K562 (cell line): Measurements from ENCODE around the gene ATP6V1G1. TPM values are rescaled to one million over a fixed set of nuclear protein-coding genes. Genes with fewer than 3 reads are reported as not detected.

ENCODE experiments used
- CXXC5 ChIP-seq: fragments of 250-450 bp; sonication (Bioruptor Pico); IDR thresholded peaks from 2 replicates; pipeline ENCODE4 v1.8.0; 2022; ENCODE audit warnings: inconsistent platforms, mild to moderate bottlenecking, moderate library complexity
- IFI16 ChIP-seq: fragments of 250-450 bp; sonication (Bioruptor Pico); IDR thresholded peaks from 2 replicates; pipeline ENCODE4 v2.1.2; 2022; ENCODE audit warnings: mild to moderate bottlenecking, inconsistent platforms
- MCM2 ChIP-seq: fragments of 450-650 bp; IDR thresholded peaks from 2 replicates; pipeline ENCODE4 v1.6.1; 2017; ENCODE audit warnings: low read depth, mild to moderate bottlenecking
- MCM7 ChIP-seq, 2 experiments: fragments of 450-650 bp; IDR thresholded peaks; 2 replicates each; pipeline ENCODE4 v1.6.1; 2016 to 2018
- MECOM ChIP-seq: fragments of 250-450 bp; sonication (Bioruptor Pico); IDR thresholded peaks from 2 replicates; pipeline ENCODE4 v1.8.0; 2022; ENCODE audit warnings: inconsistent platforms
- NFRKB ChIP-seq: fragments of 450-650 bp; IDR thresholded peaks from 2 replicates; pipeline ENCODE4 v1.6.1; 2016; ENCODE audit warnings: low read depth
- PURB ChIP-seq: sonication (generic); formaldehyde crosslinking; IDR thresholded peaks from 2 replicates; pipeline ENCODE4 v1.9.0; 2021; ENCODE audit warnings: low read depth, mild to moderate bottlenecking, missing genetic modification reagents
- RFX1 ChIP-seq: fragments of 450-650 bp; IDR thresholded peaks from 2 replicates; pipeline ENCODE4 v1.6.1; 2016; ENCODE audit warnings: mild to moderate bottlenecking, moderate library complexity
- SMAD4 ChIP-seq: fragments of 250-450 bp; sonication (Bioruptor Pico); conservative IDR thresholded peaks from 2 replicates; pipeline ENCODE4 v1.8.0; 2021; ENCODE audit warnings: inconsistent platforms, mild to moderate bottlenecking, moderate library complexity
- TRIM24 ChIP-seq, 2 experiments: fragments of 450-650 bp; IDR thresholded peaks; 2 replicates each; pipeline ENCODE4 v1.6.1; 2016
- ZFP30 ChIP-seq: fragments of 250-450 bp; sonication (Bioruptor Pico); IDR thresholded peaks from 2 replicates; pipeline ENCODE4 v1.8.0; 2022; ENCODE audit warnings: moderate library complexity, mild to moderate bottlenecking, inconsistent platforms, borderline replicate concordance
- polyA plus RNA-seq, 8 experiments: library from polyadenylated mRNA; depleted of rRNA in 4 of 8; stranded (reverse) in 5 of 8; unstranded in 3 of 8; fragments of >200 nt; fragmentation: Nextera tagmentation in 2 of 8; fragmentation: Illumina TruSeq in 1 of 8; extraction: Ambion mirVana in 2 of 8; extraction: Trizol in 1 of 8; gene quantifications; 2 replicates each; pipeline versions ENCODE4 v1.2.1 to v1.2.3, GENCODE V29; 2011 to 2014; ENCODE audit warnings: inconsistent platforms in 1 of 8, missing spikeins in 1 of 8
- total RNA-seq, 7 experiments: library from RNA; depleted of rRNA in 6 of 7; stranded (reverse); fragments of >200 nt in 6 of 7; fragmentation: Illumina TruSeq in 2 of 7; extraction: Trizol in 2 of 7; gene quantifications; 2 replicates each; pipeline versions ENCODE4 v1.2.1 to v1.2.3, GENCODE V29; 2011 to 2021; ENCODE audit warnings: low replicate concordance in 1 of 7
- TF ChIP-seq, protein P1 (sequence below): sonication (generic); formaldehyde crosslinking; IDR thresholded peaks from 2 replicates; pipeline ENCODE4 v1.8.1; 2023; ENCODE audit warnings: missing genetic modification reagents, mild to moderate bottlenecking, borderline replicate concordance
- TF ChIP-seq, protein P2 (sequence below): sonication (generic); formaldehyde crosslinking; IDR thresholded peaks from 2 replicates; pipeline ENCODE4 v1.9.0; 2022; ENCODE audit warnings: mild to moderate bottlenecking, missing genetic modification reagents
- TF ChIP-seq, protein P3 (sequence below): IDR thresholded peaks from 3 replicates; pipeline ENCODE4 v1.6.1; 2011; ENCODE audit warnings: borderline replicate concordance, mild to moderate bottlenecking, moderate library complexity; ENCODE audit not compliant: insufficient read length; ENCODE audit errors: extremely low read depth
- TF ChIP-seq, protein P4 (sequence below): sonication (generic); formaldehyde crosslinking; IDR thresholded peaks from 2 replicates; pipeline ENCODE4 v1.8.1; 2023; ENCODE audit warnings: mild to moderate bottlenecking, missing genetic modification reagents, moderate library complexity
- TF ChIP-seq, protein P5 (sequence below), 2 experiments: IDR thresholded peaks; 2 replicates each; pipeline ENCODE4 v1.6.1; 2011; ENCODE audit warnings: borderline replicate concordance in 1 of 2, control low read depth in 1 of 2, low read depth in 1 of 2, low read length in 1 of 2, mild to moderate bottlenecking in 1 of 2, mixed read lengths in 1 of 2, moderate library complexity in 1 of 2; ENCODE audit not compliant: insufficient read depth in 1 of 2, insufficient read length in 1 of 2, poor library complexity in 1 of 2, severe bottlenecking in 1 of 2; ENCODE audit errors: extremely low read depth in 1 of 2

ATP6V1G1 gene
- total and polyA plus RNA-seq, 9 of the 15 experiments (the other 6 are each of a cell fraction or from before 2014, with no cell fraction given), result 88.4 to 492 (median 193) TPM

DNA sequence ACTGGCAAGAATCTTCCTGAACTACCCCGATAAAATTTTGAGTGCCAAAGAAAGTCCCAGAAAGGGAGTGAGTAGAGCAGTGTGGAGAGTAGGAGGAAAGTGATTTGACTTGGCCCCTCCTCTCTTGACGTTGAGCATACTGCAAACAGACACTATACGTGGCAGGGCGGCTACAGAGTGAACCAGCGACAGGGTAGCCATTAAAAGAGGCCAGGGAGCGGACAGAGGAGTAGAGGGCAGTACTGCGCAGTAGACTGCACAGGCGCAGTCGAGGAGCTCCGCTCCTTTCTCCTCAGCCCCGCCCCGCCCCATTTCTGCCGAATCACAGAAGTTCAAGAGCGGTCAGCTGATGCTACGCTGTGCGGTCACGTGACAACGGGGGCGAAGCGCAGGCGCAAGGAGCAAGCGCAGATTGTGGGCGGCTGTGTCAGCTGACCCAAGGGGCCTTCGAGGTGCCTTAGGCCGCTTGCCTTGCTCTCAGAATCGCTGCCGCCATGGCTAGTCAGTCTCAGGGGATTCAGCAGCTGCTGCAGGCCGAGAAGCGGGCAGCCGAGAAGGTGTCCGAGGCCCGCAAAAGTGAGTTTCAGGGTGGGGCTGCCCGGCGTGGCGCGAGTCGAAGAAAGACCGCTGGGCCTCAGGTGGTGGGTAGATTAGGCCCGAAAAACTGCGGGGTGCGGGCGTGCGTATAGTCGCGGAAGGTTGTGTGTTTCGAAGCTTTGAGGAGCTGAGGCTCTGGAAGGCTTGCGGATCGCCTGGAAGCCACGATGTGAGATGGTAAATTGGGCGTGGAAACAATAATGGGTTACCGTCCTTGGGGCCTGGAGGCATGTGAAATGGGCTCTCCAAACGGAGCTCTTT is at the start of gene ATP6V1G1 (continued):
- TF ChIP-seq ZFP30 (CRISPR knock-in tag), result no peak
- no peak for TF ChIP-seq IFI16
- TF ChIP-seq SMAD4, result peak; percentile 38; the same call in 1 of the 2 replicates
- TF ChIP-seq RFX1, result no peak
- TF ChIP-seq, protein P1, sequence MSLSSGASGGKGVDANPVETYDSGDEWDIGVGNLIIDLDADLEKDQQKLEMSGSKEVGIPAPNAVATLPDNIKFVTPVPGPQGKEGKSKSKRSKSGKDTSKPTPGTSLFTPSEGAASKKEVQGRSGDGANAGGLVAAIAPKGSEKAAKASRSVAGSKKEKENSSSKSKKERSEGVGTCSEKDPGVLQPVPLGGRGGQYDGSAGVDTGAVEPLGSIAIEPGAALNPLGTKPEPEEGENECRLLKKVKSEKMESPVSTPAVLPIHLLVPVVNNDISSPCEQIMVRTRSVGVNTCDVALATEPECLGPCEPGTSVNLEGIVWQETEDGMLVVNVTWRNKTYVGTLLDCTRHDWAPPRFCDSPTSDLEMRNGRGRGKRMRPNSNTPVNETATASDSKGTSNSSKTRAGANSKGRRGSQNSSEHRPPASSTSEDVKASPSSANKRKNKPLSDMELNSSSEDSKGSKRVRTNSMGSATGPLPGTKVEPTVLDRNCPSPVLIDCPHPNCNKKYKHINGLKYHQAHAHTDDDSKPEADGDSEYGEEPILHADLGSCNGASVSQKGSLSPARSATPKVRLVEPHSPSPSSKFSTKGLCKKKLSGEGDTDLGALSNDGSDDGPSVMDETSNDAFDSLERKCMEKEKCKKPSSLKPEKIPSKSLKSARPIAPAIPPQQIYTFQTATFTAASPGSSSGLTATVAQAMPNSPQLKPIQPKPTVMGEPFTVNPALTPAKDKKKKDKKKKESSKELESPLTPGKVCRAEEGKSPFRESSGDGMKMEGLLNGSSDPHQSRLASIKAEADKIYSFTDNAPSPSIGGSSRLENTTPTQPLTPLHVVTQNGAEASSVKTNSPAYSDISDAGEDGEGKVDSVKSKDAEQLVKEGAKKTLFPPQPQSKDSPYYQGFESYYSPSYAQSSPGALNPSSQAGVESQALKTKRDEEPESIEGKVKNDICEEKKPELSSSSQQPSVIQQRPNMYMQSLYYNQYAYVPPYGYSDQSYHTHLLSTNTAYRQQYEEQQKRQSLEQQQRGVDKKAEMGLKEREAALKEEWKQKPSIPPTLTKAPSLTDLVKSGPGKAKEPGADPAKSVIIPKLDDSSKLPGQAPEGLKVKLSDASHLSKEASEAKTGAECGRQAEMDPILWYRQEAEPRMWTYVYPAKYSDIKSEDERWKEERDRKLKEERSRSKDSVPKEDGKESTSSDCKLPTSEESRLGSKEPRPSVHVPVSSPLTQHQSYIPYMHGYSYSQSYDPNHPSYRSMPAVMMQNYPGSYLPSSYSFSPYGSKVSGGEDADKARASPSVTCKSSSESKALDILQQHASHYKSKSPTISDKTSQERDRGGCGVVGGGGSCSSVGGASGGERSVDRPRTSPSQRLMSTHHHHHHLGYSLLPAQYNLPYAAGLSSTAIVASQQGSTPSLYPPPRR (CRISPR knock-in tag), result peak; percentile 85; the same call in 1 of the 2 replicates
- TF ChIP-seq, protein P2, sequence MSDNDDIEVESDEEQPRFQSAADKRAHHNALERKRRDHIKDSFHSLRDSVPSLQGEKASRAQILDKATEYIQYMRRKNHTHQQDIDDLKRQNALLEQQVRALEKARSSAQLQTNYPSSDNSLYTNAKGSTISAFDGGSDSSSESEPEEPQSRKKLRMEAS, result peak; percentile 80
- TF ChIP-seq, protein P3, sequence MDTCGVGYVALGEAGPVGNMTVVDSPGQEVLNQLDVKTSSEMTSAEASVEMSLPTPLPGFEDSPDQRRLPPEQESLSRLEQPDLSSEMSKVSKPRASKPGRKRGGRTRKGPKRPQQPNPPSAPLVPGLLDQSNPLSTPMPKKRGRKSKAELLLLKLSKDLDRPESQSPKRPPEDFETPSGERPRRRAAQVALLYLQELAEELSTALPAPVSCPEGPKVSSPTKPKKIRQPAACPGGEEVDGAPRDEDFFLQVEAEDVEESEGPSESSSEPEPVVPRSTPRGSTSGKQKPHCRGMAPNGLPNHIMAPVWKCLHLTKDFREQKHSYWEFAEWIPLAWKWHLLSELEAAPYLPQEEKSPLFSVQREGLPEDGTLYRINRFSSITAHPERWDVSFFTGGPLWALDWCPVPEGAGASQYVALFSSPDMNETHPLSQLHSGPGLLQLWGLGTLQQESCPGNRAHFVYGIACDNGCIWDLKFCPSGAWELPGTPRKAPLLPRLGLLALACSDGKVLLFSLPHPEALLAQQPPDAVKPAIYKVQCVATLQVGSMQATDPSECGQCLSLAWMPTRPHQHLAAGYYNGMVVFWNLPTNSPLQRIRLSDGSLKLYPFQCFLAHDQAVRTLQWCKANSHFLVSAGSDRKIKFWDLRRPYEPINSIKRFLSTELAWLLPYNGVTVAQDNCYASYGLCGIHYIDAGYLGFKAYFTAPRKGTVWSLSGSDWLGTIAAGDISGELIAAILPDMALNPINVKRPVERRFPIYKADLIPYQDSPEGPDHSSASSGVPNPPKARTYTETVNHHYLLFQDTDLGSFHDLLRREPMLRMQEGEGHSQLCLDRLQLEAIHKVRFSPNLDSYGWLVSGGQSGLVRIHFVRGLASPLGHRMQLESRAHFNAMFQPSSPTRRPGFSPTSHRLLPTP, result no peak
- TF ChIP-seq MCM7 (IDR thresholded peaks at IDR 0.05), result no peak
- no peak for TF ChIP-seq PURB
- TF ChIP-seq MCM2, result no peak
- 0 out of 4 replicates have a peak, but pooled peaks of 1 of the 2 experiments have one; percentile 18 for TF ChIP-seq TRIM24 (IDR thresholded peaks at IDR 0.05)
- peak; percentile 94 for TF ChIP-seq NFRKB
- TF ChIP-seq, protein P4, sequence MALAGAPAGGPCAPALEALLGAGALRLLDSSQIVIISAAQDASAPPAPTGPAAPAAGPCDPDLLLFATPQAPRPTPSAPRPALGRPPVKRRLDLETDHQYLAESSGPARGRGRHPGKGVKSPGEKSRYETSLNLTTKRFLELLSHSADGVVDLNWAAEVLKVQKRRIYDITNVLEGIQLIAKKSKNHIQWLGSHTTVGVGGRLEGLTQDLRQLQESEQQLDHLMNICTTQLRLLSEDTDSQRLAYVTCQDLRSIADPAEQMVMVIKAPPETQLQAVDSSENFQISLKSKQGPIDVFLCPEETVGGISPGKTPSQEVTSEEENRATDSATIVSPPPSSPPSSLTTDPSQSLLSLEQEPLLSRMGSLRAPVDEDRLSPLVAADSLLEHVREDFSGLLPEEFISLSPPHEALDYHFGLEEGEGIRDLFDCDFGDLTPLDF (CRISPR knock-in tag), result peak; percentile 85
- TF ChIP-seq MECOM (CRISPR knock-in tag), result no peak
- TF ChIP-seq, protein P5, sequence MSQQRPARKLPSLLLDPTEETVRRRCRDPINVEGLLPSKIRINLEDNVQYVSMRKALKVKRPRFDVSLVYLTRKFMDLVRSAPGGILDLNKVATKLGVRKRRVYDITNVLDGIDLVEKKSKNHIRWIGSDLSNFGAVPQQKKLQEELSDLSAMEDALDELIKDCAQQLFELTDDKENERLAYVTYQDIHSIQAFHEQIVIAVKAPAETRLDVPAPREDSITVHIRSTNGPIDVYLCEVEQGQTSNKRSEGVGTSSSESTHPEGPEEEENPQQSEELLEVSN (IDR thresholded peaks at IDR 0.05; ENCODE audit: borderline replicate concordance in 1 of 2, extremely low read depth in 1 of 2, insufficient read depth in 1 of 2, insufficient read length in 1 of 2, low read depth in 1 of 2, low read length in 1 of 2, poor library complexity in 1 of 2, severe bottlenecking in 1 of 2), result peak; percentile 66 to 85
- peak; percentile 97 for TF ChIP-seq CXXC5 (CRISPR knock-in tag)
